Esophagus (tissue), 2 donors: ENCODE results near the gene JDP2. TPM values are rescaled to one million over a fixed set of nuclear protein-coding genes. Genes with fewer than 3 reads are reported as not detected.
A peak's percentile ranks its signal among the peaks of the same experiment; 100 is the strongest.

ENCODE experiments used
- H3K27ac ChIP-seq, 2 donors: one replicate each; pipeline ENCODE4 v1.5.1; 2013; ENCODE audit warnings: low read depth in 2 of 2, mild to moderate bottlenecking in 2 of 2, inconsistent platforms in 1 of 2, low read length in 1 of 2, moderate library complexity in 1 of 2
- H3K27me3 ChIP-seq, 2 donors: one replicate each; pipeline ENCODE4 v1.6.1; 2013; ENCODE audit warnings: low read length in 2 of 2, control low read depth in 1 of 2, mild to moderate bottlenecking in 1 of 2; ENCODE audit not compliant: insufficient read depth in 2 of 2, control insufficient read depth in 1 of 2
- H3K36me3 ChIP-seq, 2 donors: one replicate each; pipeline ENCODE4 v1.6.1; 2013; ENCODE audit warnings: low read length in 1 of 2; ENCODE audit not compliant: control insufficient read depth in 2 of 2, insufficient read depth in 2 of 2
- H3K4me1 ChIP-seq, 2 donors: one replicate each; pipeline ENCODE4 v1.6.1; 2013; ENCODE audit warnings: low read length in 1 of 2; ENCODE audit not compliant: control insufficient read depth in 2 of 2, insufficient read depth in 2 of 2
- H3K4me3 ChIP-seq, 2 donors: one replicate each; pipeline ENCODE4 v1.5.1; 2013; ENCODE audit warnings: low read length in 2 of 2, mild to moderate bottlenecking in 2 of 2, low read depth in 1 of 2, moderate library complexity in 1 of 2
- H3K9me3 ChIP-seq, 2 donors: one replicate each; pipeline ENCODE4 v1.6.1; 2013; ENCODE audit warnings: mild to moderate bottlenecking in 2 of 2, low read depth in 1 of 2, low read length in 1 of 2, moderate library complexity in 1 of 2; ENCODE audit not compliant: control insufficient read depth in 2 of 2, insufficient read depth in 1 of 2
- WGBS, 2 donors: extraction: QIAGEN DNeasy Blood & Tissue Kit; methylation state at CpG; one replicate each; pipeline ENCODE4 v1.1.7; 2013; 5-methylcytosine and 5-hydroxymethylcytosine counted together
- polyA plus RNA-seq, 2 donors: library from polyadenylated mRNA; stranded (reverse); fragments of 200-250 nt; gene quantifications; one replicate each; pipeline ENCODE4 v1.2.3, GENCODE V29; 2013
- donor health status: healthy with polysubstance abuse.
- donor health status: Bipolar disorder and iron deficiency.

JDP2 gene
- polyA plus RNA-seq, 2 donors = 13.4 to 18.4 TPM

- Histone ChIP-seq H3K27ac (no peak overlapping the region), H3K27me3 (no peaks in the 10 kb centered on the region), H3K4me1 (no peaks in the 10 kb centered on the region), H3K9me3 (no peaks in the 10 kb centered on the region), H3K36me3 (no peaks in the 10 kb centered on the region), H3K4me3 (no peak overlapping the region)
- 89 to 90% methylated on average over 7 of the region's 7 CpGs for WGBS, 2 donors
Measured at GRCh38 chr14:75391953-75392352, 35.9 kb upstream of the JDP2 start.

DNA sequence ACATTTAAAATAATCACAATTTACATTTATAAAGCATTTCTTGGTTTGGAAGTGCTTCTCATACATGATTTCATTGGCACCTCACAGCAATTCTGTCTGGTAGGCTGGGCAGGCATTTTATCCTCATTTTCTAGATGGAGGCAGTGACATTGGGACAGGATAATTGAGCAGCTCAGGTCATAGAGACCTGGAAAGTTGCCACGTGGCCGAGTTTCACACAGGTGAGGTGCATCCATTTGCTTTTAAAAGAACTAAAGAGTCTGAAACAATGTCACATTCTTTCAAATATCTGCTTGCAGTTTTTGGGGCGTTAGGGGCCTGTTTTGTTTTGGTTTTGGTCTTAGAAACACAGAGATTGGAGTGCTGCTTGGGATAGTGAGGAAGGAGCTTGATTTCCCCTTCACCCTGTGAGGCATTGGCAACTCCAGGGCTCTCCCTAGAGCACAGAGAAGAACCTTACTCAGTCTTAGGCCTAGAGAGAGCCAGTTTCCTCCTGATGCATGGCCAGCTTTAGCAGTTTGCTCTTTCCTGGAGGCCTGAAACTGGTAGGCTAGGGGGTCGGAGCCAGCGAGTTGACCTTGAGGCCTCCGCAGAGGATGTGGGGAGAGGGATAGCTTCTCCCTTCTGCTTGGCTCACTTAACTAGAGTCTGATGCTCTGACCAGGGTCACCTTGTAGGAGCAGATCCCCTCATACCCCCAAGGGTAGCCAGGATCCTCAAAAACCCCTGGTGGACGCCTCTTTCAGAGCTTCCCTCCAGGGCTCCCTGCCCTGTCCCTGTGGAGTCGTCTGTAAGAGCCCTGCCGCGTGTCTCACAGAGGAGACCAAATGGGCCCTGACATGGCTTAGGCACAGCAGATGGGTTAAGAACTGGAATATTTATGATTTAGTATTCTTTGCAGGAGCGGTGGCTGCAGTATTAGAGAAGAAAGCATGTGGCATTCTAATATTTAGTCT is 34.9 kb upstream of the JDP2 start:
- no peaks in the 10 kb centered on the region for H3K36me3 ChIP-seq
- no peaks in the 10 kb centered on the region for H3K4me1 ChIP-seq
- no peak overlapping the region for H3K4me3 ChIP-seq
- no peak overlapping the region for H3K27ac ChIP-seq
- 81% methylated on average over 11 of the region's 11 CpGs for WGBS, 2 donors
- H3K27me3 ChIP-seq = no peaks in the 10 kb centered on the region
- H3K9me3 ChIP-seq = no peaks in the 10 kb centered on the region

GRCh38 chr14:75393794-75394193 is 34.0 kb upstream of the JDP2 start:
- H3K9me3 ChIP-seq = no peaks in the 10 kb centered on the region
- no peaks in the 10 kb centered on the region for H3K36me3 ChIP-seq
- H3K27me3 ChIP-seq = no peaks in the 10 kb centered on the region
- no peaks in the 10 kb centered on the region for H3K4me1 ChIP-seq
- 90 to 92% methylated on average over 9 of the region's 9 CpGs for WGBS, 2 donors
- H3K4me3 ChIP-seq = no peak overlapping the region
- H3K27ac ChIP-seq = no peak overlapping the region

GRCh38 chr14:75395862-75396261 is 32.0 kb upstream of the JDP2 start:
- Histone ChIP-seq H3K36me3 (no peaks in the 10 kb centered on the region), H3K27me3 (no peaks in the 10 kb centered on the region), H3K4me3 (no peak overlapping the region), H3K27ac (no peak overlapping the region), H3K4me1 (peaks cover 0 to 6% of the 10 kb centered on the region in 2 donors), H3K9me3 (no peaks in the 10 kb centered on the region)
- 85 to 93% methylated on average over 5 of the region's 5 CpGs for WGBS, 2 donors

DNA sequence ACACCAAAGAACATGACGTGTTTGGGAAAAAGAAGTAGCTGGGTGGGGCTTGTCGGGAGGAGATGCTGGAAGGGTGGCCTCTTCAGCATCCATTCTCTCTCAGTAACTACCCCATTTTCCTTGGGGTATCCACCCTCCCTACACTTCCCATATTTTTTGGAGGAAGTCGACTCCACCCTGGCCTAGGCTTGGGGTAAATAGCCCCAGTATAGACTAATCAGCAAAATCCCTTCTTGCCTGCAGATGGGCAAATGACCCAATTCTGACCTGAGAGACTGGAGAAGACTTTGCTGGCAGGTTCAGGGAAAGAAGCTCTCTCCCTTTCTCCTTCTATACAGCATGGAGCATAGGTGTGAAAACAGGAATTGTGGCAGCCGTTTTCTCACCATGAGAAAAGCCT is 28.5 kb upstream of the JDP2 start:
- Histone ChIP-seq H3K36me3 (no peaks in the 10 kb centered on the region), H3K4me1 (peaks cover 0 to 9% of the 10 kb centered on the region in 2 donors), H3K4me3 (no peak overlapping the region), H3K27me3 (no peaks in the 10 kb centered on the region), H3K9me3 (no peaks in the 10 kb centered on the region), H3K27ac (peak overlapping the region; percentile 77 to 86)
- WGBS, 2 donors = 75 to 84% methylated on average over 4 of the region's 4 CpGs

DNA sequence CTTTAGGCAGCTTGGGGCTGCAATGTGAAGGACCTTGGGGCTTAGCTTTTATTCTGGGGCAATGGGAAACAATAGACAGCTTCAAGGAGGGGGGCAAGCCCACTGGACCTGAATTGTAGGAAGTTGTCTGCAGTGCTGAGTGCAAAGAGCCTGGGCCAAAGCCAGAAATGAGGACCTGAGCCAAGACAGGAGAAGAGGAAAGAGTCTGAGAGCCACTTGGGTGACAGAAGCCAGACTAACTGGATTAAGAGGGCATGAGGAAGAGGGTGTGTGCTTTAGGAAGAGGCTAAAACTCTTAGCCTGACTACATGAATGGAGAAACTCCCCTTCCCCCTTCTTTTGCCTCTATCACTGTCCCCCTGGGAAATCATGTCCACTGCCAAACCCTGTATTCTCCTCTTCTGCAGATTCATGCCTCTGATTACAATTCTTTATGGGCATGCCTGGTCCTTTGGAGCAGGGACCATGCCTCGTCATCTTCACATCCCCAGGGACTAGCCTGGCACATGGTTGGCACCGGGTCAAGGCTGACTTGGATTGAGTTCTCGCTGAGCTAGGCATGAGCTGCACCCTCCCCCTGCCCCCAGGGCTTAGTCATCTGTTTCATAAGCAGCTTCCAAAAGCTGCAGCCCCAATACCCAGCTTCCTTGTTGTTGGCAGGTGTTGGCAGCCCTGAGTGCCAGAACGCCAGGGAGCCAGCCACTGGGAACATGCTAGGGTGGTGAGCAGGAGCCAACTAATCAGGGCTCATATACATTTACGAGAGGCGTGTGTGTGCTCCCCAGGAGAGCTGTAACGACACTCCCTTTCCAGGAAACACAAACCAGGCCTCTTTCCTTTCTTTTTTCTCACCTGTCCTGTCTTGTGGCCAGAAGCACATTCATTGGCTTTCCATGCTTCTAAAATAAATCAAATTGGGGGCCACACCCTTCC is 27.7 kb upstream of the JDP2 start:
- H3K27ac ChIP-seq = peak overlapping the region; percentile 77 to 86
- H3K4me3 ChIP-seq = no peak overlapping the region
- 15 to 18% methylated on average over 7 of the region's 7 CpGs for WGBS, 2 donors
- no peaks in the 10 kb centered on the region for H3K9me3 ChIP-seq
- no peaks in the 10 kb centered on the region for H3K27me3 ChIP-seq
- H3K36me3 ChIP-seq = no peaks in the 10 kb centered on the region
- H3K4me1 ChIP-seq = peaks cover 0 to 12% of the 10 kb centered on the region in 2 donors

- no peaks in the 10 kb centered on the region for H3K27me3 ChIP-seq
- peak overlapping the region; percentile 77 to 86 for H3K27ac ChIP-seq
- H3K4me1 ChIP-seq = peaks cover 0 to 12% of the 10 kb centered on the region in 2 donors
- no peaks in the 10 kb centered on the region for H3K36me3 ChIP-seq
- H3K9me3 ChIP-seq = no peaks in the 10 kb centered on the region
- whole genome bisulfite sequencing, 2 donors = 21 to 41% methylated on average over 10 of the region's 10 CpGs
- H3K4me3 ChIP-seq = no peak overlapping the region
Measured at GRCh38 chr14:75401361-75401760, 26.5 kb upstream of the JDP2 start.

GRCh38 chr14:75402867-75403413 is 24.9 kb upstream of the JDP2 start:
- WGBS, 2 donors = 94% methylated on average over 5 of the region's 5 CpGs
- no peak overlapping the region for H3K4me3 ChIP-seq
- H3K36me3 ChIP-seq = no peaks in the 10 kb centered on the region
- no peak overlapping the region for H3K27ac ChIP-seq
- no peaks in the 10 kb centered on the region for H3K9me3 ChIP-seq
- no peaks in the 10 kb centered on the region for H3K27me3 ChIP-seq
- peaks cover 0 to 12% of the 10 kb centered on the region in 2 donors for H3K4me1 ChIP-seq

GRCh38 chr14:75404847-75405246 is 23.0 kb upstream of the JDP2 start:
- Histone ChIP-seq H3K27ac (no peak overlapping the region), H3K4me1 (peaks cover 0 to 8% of the 10 kb centered on the region in 2 donors), H3K27me3 (no peaks in the 10 kb centered on the region), H3K36me3 (no peaks in the 10 kb centered on the region), H3K4me3 (no peak overlapping the region), H3K9me3 (no peaks in the 10 kb centered on the region)
- WGBS, 2 donors = 75 to 78% methylated on average over 4 of the region's 4 CpGs
